SU-DHL-6 (cell line): ENCODE results near the gene RAG2.

Experiments
- EZH2phosphoT487 ChIP-seq: fragments of 200-600 bp; sonication (generic), shearing (Covaris generic); conservative IDR thresholded peaks from 2 replicates; pipeline ENCODE4 v1.6.1; 2018; ENCODE audit warnings: mild to moderate bottlenecking, antibody characterized with exemption, low read length, moderate library complexity, mixed read lengths
- TF ChIP-seq, protein P1 (sequence below): fragments of 200-600 bp; sonication (generic); IDR thresholded peaks from one replicate; pipeline ENCODE4 v1.5.1; 2017; ENCODE audit warnings: antibody characterized with exemption, mild to moderate bottlenecking, low read length, moderate library complexity; ENCODE audit not compliant: insufficient read depth, poor library complexity, severe bottlenecking

DNA sequence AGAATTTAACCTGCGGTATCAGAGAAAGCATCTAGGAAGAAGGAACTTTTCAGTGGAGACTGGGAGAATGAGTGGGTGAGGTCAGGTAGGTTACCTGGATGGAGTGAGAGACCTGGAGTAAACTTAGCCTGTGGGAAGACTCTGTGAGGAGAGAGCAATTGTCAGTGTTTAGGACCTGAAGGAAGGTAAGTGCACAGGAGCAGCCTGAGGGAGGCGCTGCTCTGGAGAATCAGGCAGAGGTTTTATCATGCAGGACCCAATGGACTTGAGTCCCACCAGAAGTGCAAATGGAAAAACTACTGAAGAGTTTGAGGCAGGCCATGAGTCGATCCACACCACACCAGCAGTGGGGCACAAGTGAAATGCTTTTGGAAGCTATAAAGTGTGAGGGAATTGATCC is 14.4 kb downstream of the RAG2 start:
- TF ChIP-seq, protein P1, sequence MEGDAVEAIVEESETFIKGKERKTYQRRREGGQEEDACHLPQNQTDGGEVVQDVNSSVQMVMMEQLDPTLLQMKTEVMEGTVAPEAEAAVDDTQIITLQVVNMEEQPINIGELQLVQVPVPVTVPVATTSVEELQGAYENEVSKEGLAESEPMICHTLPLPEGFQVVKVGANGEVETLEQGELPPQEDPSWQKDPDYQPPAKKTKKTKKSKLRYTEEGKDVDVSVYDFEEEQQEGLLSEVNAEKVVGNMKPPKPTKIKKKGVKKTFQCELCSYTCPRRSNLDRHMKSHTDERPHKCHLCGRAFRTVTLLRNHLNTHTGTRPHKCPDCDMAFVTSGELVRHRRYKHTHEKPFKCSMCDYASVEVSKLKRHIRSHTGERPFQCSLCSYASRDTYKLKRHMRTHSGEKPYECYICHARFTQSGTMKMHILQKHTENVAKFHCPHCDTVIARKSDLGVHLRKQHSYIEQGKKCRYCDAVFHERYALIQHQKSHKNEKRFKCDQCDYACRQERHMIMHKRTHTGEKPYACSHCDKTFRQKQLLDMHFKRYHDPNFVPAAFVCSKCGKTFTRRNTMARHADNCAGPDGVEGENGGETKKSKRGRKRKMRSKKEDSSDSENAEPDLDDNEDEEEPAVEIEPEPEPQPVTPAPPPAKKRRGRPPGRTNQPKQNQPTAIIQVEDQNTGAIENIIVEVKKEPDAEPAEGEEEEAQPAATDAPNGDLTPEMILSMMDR = no peak
- TF ChIP-seq EZH2phosphoT487 = no peak
